TTC549 (cell line): ENCODE measurements around the gene EEFSEC.

Experiments
- FAIRE-seq: peaks from 2 replicates; lab custom pipeline; 2012; peaks lifted over from hg19 to GRCh38; lab: Jason Lieb, UNC

Gene EEFSEC

DNA sequence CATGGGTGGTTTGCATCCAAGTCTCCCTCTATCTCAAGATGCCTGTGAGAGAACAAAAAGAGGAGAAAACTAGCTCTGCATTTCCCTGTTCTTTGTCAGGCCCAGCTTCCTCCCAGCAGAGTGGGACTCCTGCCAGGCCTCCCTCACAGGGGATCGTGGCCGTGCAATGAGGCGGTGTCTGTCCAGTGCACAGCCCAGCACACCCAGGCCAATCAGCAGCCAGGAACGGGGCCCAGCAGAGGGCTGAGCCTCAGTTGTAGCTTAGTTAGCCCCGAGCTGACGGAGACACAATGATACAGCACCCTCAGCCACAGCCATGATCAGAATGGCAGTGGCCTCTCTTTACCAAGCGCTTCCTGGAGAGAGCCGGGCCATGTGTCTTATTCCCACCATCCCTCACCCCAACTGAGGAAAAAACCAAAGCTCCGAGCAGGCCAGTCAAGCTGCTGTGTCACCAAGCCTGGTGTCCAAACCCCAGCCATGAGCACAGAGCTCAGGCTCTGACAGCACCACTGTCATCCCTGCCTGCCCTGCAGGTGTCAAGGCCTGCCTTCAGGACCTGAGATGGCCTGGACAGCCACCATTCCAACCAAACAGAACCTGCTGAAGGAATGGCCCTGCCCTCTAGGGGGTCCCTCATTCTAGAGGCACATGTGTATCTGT, 242.3 kb downstream of the EEFSEC start:
- no peak for FAIRE-seq

DNA sequence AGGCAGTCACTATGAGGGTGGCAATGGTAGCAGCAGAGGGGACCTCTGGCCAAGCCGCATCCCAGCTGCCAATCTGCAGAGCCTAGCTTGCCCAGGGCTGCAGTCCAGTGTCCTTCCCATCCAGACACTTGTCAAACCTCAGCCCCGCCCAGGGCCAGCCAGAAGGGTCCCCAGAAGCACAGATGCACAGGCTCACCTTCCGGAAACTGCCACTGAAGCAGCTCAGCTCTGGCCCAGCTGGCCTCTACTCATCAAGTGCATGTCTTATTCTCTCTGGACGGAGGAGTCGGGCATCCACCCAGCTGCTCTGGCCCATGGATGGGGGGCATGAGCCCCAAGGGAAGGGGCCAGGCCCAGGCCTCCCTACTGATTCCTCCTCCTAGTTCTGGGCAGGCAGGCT, 244.2 kb downstream of the EEFSEC start:
- FAIRE-seq = no peak

DNA sequence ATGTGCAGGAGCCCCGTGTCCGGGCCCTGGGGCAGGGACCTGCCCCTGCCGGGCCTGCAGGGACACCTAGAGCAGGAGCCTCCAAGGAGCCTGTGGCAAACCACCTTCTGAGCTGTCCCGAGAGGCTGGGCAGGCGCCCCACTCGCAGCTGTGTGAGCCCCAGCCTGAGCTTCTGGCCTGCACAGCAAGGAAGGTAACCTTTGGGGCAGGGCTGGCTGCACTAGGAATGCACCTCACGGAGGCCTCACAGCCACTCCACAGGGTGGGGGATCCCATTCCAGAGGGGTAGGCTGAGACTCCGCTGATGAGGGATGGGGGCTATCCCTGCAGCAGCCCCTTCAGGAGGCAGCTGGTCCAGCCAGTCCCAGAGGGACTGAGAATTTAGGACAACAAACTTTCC, 245.3 kb downstream of the EEFSEC start:
- FAIRE-seq = no peak

DNA sequence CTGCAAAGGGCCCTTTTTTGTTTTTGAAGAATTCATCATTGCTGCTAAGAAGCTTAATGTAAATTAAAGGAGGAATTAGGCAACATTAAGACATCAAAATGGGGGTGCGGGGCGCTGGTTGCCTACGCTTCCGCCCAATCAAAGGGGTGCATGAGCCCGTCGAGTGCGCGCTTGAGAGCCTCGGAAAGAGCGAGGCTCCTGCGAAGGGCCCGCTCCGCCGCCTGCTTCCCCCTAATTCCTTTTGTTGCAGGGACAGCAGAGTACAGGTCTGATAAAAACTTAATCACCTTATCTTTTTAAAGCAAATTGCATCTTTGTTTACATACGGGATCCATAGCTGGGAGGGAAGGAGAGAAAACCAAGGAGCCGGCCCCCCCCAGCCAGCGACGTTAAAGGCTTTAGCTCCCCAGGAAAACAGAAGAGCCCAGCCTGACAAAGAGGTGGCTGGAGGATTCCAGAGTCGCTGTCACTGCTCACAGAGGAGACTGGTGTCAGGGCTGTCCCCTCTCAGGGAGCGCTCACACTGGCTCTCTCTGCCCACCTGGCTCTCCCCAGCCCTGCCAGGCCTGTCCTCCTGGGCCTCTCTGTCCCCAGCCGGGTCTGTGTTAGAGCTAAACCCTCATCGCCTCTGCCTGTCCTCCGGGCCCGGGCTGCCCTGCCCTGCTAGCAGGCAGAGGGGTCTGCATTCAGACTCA, 246.1 kb downstream of the EEFSEC start:
- no peak for FAIRE-seq

DNA sequence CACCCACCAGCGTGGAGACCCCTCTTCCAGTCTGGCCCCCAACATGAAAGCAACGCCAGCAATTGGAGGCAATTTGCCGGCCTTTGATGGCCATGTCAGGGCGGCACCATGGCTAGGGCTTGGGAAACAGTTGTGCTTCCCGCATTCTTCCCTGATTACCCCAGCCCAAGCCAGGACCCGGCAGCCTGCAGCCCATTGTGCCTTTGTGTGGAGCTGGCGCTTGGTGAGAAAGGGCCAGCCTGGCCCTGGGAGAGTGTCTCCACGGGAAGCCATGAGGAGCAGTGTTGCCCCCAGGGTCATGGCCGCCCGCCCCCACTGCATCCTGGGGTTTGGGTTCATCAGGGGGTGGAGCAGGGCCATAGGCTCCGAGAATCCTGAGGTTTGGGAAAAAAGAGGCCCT, 247.4 kb downstream of the EEFSEC start:
- no peak for FAIRE-seq

DNA sequence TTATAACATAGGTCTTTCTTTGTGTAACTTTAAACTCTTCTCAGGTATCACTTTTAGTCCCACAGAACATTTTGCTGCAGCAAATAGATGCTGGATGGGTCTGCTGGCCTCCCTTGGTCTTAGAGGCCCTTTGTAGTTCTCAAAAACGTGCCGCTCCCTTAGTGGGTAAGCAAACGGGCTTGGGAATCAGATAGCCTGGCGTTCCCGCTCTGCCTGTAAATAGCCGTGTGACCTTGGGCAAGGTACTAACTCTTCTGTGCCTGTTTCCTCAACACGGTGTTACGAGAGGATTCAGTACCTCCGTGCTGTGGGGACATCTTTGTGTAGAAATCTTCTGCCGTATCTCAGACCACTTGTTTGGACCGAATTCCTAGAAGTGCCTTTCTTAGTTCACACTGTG, 249.0 kb downstream of the EEFSEC start:
- FAIRE-seq = no peak

DNA sequence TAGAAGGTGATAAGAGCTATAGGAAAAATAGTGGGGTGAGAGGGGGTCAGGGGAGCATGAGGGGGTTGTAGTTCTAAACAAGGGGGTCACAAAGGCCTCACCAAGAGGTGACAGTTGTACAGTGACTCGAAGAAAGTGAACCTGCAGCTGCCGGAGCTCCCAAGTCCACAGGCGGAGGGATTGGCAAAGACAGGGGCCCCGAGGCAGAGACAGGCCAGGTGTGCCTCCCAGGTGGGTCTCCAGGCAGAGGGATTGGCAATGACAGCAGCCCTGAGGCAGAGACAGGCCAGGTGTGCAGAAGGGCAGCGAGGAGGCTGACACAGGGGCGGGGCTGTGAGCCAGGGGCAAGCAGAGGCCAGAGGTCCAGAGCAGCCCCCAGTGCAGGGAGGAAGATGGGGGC, 249.7 kb downstream of the EEFSEC start:
- FAIRE-seq = no peak

DNA sequence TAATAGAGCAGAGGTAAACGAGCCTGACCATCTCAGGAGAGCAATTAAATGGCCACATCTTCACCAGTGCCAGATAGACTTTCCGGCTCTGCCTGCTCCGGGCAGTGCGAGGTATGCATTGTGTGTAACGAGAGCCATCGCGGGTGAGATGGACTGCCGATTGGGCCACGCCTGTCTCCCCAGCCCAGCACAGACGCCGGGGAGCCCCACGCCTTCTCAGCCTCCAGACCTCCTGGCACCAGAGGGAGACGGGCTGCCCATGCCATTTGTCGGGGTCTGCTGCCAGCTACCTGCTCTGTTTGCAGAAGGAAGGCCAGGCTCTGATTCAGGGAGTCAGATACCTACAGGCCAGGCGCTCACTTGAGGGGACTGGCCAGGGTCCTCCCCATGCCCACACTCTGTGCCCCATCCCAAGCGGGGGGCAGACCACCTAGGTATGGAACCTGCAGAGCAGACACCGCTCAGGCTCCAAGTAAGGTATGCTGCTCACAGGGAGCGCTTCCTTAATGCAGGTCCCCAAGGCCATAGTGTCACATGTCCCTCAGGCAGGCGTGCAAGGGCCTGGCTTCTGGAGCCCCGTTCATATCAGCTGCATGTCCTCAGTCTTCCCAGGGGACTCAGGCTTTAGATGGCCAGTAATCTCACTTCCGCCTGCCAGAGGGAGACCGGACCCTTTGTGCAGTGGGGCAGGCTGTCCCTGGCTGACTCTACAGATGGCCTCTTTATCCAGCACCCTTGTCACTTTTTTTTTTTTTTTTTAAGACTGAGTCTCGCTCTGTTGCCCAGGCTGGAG, 251.2 kb downstream of the EEFSEC start:
- FAIRE-seq = no peak

DNA sequence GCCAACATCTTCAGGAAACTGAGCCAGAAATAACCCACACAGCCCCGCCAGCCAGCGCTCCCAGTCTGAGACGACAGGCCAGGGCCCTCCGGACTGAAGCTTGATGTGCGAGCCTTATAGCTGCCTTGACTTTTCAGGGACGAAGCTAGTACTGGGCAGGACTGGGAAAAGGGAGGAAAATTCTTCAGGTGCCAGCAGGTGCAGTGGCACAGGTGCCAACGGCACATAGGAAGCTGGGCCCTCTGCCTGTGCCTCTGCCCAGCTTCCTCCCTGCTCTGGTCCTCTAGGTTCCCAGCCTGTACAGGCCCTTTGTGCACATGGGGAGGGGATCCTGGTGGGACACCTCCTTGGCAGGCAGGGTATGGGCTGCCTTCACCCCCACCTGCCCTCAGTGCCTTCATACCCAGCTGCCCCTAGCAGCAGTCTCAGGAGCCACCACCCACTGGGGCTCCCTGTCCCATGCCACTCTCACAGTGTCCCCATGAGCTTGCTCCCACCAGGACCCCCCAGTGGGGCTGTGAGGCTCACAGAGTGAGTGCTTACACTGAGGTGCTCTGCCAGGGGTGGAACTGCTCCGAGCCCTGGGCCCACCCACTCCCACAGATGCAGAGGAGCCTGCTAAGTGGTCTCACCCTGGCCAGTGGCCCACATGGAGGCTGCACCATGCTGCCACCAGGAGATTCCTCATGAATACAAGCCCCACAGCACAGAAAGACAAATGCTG, 252.4 kb downstream of the EEFSEC start:
- FAIRE-seq = no peak

DNA sequence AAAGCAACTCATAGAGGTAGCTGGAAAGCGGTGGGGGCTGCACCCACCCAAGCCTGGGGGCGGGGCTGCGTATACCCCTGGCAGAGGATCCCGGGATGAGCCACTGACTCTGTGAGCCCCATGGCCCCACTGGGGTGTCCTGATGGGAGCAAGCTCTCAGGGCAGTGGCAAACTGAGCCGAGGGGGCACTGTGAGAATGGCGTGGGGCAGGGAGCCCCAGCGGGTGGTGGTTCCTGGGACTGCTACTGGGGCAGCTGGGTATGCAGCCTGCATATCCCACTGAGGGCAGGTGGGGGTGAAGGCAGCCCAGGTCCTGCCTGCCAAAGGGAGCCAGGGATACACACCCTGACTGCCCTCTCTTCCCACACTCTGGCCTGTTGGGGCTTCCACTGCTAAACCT, 254.0 kb downstream of the EEFSEC start:
- FAIRE-seq = no peak

DNA sequence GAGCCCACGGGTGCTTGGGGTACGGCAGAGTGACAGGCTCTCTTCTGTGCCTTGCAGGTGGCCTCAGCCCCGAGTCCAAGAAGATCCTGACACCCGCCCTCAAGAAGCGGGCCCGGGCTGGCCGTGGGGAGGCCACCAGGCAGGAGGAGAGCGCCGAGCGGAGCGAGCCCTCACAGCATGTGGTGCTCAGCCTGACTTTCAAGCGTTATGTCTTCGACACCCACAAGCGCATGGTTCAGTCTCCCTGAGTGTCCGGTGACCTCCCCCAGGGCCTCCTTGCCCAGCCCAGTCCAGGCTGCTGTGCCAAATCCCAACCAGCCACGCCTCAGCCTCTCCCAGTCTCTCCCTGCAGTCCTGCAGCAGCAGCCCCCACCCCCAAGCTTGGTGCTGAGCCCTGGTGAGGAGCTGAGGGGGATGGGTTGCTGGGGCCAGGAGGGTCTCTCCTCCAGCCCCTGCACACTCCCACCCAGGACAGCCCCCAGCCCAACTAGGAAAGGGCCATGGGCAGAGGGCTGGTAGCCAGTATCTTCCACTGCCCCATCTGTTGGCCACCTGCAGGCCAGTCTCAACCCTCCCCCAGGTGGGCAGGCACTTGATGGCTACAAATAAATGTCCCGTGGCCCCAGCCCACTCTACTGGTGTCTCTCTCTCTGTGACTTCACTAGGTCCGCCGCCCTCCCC, 254.9 kb downstream of the EEFSEC start:
- no peak for FAIRE-seq

DNA sequence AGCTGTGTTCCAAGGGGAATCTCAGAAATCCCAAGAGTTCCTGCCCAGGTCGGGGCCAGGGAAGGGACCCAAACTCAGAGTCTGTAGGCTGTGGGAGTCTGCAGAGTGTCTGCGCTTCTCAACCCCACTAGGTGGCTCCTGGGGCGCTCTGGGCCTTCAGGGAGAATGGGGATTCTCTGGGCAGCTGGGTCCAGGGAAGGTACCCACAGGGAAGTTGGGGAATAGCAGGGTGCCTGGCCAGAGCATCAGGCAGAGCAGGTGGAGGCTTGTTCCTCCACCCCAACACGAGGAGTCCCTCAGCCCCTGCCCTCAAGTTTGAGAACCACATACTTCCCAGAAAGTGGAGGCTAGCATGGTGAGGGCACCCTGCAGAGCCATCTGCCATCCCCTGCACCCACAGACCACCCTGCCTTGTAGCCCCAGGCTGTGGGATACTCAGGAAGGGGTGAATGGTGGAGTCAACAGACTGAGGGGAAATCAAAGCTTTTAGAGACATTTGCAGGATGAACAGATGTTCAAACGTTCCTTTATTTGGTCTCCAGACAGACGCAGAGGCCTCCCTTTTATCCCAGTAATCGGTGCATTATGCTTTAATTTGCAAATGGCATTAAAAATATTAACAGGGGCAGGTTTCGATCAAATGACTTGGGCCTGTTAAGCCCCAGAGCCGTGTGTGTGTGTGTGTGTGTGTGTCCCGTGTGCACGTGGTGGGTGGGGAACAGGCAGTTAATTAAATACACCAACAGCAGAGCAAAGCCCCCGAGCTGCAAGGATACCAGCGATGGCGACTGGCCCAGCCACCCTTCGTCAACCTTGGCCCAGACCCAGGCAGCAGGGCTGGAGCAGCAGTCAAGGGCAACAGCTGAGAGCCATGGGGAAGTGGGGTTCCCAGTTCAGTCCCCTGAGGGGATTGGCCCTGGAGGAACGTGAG, 255.7 kb downstream of the EEFSEC start:
- FAIRE-seq = no peak

DNA sequence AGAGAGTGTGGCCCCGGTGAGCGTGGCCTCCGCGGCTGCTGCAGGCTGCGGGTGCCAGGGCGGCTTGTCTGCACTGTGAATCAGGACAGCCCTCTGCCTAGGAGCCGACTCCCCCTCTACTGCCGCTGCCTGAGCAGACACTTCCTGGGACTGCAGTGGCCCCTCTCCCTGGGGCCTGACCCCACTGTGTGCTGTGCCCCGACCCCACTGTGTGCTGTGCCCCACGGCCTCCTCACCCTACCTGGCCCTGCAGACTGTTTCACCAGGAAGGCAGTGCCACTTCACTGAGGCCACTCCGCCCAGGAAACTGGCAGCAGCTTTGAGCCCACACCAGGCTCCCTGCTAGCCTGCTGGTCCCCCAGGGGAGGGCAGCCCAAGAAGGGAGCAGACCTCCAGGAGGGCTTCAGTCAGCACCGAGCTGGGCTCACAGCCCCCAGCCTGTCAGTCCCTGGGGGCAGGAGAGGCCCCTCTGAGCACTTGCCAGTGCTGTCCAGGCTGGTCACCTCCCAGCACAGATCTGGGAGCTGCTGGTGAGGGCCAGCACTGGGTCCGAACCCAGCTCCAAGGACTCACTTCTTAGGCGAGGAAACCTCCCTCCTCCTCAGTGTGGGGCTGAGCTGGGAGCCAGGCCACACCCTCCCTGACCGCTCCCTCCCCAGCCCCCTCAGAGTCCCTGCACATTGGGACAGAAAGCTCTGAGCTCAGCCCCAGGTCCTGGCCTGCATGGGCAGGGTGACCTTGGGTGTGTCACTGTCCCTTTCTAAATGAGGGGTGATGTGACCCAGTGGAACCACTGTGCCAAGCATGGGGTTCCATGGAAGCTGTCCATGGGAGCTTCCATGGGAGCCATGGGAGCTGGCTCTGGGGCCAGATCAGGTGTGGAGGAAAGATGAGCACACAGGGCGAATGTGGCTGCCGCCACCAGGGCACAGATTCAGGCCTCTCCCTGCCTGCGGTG, 256.6 kb downstream of the EEFSEC start:
- FAIRE-seq = no peak

DNA sequence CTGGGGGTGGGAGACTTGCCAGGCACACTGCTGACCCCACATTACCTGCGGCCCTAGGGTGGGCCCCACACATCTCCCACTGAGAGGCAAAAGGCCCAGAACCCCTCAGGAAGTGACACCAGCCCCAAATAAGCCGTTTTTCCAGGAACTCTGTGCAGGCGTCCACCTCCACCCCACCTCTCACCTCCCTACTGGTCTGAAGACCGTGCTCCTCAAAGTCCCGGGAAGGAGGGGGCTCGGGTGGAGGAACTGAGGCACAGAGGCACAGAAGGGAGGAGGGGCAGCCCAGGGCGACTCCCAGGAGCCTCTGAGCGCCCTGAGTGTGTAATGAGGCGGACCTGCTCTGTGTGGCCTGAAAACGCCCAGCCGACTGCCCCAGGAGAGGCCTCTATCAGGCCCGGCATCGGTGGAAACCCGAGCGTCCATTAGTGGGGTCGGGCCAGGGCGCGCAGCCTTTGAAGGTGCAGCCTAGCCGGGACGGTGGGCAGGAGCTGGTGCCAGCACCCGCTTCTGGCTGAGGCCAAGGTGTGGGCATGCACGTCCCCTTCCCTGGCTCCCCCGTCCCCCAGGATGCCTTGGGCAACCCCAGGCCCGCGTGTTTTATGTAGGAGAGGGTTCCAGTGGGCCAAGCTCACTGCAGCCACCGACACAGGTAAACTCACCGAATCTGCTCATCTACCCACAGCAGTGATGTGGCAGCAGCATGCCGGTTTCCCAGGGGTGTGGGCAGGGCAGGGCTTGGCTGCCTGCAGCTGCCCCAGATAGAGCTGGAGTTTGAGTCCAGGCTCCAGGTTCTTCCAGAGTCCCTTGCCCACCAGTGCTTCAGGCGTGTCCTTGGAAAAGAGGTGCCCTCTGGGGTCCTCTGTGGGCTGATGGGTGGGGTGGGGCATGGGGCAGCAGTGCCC, 257.6 kb downstream of the EEFSEC start:
- FAIRE-seq = no peak

DNA sequence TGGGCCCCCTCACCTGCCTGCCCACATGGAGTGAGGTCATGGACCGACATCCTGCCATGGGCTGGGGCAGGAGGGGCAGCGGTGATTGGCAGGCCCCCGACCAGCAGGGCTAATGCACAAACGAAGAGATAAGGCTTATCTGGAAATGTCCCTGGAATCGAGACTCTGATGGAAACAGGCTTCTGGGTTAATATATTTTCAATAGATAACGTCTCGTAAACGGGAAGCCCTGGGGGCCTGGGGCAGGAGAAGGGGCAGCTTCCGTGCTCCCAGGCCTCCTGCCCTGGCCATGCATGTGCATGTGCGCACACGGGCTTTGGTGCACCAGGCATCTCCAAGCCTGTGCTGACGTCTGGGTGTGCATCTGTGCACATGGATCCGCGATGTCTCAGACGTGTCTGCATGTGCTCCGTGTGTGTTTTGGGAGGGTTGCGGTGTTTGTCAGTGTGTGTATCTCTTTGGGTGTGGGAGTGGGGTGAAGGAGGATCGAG, 258.3 kb downstream of the EEFSEC start:
- no peak for FAIRE-seq

DNA sequence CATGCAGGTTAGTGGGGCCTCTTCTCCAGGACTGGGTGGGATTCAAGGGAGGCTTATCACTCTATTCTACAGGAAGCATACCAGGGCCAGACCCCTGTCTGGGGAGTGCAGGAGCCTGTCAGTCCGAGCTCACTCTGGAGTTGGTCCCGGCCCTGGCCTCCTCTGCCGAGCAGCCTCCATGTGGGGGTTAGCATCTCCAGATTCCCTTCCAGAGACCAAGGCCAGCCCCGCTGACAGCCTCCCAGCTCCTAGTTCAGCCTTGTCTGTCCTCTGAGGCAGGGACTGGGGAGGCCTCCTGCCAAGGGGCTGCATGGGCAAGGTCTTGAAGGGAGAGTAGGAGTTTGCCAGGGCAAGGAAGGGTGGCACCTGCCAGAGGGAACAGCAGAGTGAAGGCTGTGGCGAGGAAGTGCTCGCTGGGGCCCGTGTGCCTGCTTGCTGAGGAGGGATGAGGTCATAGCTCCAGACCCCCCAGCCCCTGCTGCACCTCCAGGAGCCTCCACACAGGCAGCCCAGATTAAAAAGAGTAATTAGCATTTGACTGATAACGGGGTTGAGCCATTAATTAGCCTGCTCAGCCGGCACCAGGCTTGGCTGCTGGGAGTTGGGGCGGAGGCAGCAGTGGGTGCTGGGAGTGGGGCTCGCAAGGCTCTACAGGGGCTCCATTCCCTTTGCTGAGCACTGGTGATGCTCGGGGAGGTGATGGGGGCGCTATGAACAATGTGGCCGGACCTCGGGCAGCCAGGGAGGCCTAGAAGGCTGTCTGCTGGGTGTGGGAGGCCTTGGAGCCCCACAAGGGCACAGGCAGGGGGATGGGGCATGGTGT, 259.1 kb downstream of the EEFSEC start:
- no peak for FAIRE-seq

DNA sequence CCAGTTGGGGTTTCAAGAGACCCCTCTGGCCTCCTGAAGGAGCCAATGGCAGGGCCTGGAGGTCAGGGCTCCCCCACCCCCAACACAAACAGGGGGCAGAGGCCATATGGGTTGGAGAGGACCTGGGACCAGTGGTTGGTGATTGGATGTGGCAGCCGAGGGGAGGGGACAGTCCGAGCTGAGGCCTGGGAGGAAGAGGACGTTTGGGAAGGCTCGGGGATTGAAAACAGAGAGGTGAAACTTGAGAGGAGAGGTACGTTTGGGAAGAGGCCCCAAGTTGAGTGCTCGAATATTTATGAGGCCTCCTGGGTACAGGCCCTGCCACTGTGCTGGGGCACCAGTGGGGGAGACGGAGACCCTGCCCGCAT, 259.7 kb downstream of the EEFSEC start:
- FAIRE-seq = no peak
